Prostate gland (tissue), 2 donors: Measurements from ENCODE around the gene PEF1.

Experiments
- POLR2A ChIP-seq: fragments of 450-650 bp; IDR thresholded peaks from one replicate; pipeline ENCODE4 v1.6.1; 2016; ENCODE audit warnings: antibody characterized with exemption, mild to moderate bottlenecking
- TF ChIP-seq, protein P1 (sequence below), 4 experiments: fragments of 200-600 bp in 2 of 4; fragments of 450-650 bp in 2 of 4; sonication (generic) in 2 of 4; IDR thresholded peaks; 1 replicate in 3 of 4; 2 replicates in 1 of 4; pipeline ENCODE4 v1.5.1; 2016 to 2019; ENCODE audit warnings: antibody characterized with exemption in 4 of 4, mild to moderate bottlenecking in 2 of 4, moderate library complexity in 2 of 4

DNA sequence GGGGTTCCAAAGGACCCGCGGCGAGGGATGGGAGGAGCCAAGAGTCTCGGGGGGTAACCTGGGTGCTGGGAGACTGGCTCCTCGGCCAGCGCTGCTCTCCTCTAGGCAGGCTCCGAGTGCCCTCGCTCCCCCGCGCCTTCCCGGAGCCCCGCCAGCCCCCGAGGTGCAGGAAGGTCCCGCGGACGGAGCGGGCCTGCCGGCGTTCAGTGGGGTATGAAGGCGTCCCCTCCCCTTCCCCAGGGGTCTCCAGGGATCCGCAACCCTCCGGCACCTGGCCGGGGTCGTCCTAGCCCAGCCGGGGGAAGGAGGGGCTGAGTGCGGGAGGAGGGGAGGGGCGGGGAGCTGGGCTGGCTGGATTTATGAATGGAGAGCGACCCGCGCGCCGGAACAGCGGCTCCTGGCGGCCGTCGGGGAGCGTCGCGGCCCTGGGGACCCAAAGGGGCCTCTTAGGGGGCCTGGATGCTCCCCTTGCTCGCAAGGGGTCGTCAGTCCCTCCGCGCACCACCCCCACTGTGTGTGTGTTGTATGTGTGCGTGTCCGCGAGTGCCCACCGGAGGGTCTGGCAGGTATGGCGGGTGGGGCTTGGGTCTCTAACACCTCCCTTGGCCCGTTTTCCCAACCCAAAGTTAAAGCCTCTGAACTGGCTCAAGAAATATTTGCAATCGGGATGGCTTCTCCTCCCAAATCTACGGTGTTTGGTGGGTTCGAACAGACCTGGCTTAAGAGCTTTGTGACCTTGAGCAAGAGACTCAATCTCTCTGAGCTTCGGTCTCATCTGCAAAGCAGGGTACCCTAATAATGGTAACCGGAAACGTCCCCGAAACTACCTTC lies 26.5 kb downstream of the PEF1 start:
- TF ChIP-seq, protein P1, sequence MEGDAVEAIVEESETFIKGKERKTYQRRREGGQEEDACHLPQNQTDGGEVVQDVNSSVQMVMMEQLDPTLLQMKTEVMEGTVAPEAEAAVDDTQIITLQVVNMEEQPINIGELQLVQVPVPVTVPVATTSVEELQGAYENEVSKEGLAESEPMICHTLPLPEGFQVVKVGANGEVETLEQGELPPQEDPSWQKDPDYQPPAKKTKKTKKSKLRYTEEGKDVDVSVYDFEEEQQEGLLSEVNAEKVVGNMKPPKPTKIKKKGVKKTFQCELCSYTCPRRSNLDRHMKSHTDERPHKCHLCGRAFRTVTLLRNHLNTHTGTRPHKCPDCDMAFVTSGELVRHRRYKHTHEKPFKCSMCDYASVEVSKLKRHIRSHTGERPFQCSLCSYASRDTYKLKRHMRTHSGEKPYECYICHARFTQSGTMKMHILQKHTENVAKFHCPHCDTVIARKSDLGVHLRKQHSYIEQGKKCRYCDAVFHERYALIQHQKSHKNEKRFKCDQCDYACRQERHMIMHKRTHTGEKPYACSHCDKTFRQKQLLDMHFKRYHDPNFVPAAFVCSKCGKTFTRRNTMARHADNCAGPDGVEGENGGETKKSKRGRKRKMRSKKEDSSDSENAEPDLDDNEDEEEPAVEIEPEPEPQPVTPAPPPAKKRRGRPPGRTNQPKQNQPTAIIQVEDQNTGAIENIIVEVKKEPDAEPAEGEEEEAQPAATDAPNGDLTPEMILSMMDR (IDR thresholded peaks at IDR 0.05), result peak; percentile 51 to 70 (median 59)
- no peak for TF ChIP-seq POLR2A
